ENCODE data around the gene BAHCC1.

- TF ChIP-seq GATA2 (IDR thresholded peaks at IDR 0.05; ENCODE audit: low read depth, low read length), result no peak
- TF ChIP-seq GATA3 (IDR thresholded peaks at IDR 0.05; ENCODE audit: low read depth, low read length), result no peak
Measured at GRCh38 chr17:81445642-81446503, 50.6 kb downstream of the BAHCC1 start.

All from SH-SY5Y (cell line).